ENCODE measurements around the gene TMEM132D. TPM values are rescaled to one million over a fixed set of nuclear protein-coding genes. Genes with fewer than 3 reads are reported as not detected.

Gene TMEM132D
- total RNA-seq = 0.19 and 0.30 TPM in 2 replicates
- long read RNA-seq = 0 reads

DNA sequence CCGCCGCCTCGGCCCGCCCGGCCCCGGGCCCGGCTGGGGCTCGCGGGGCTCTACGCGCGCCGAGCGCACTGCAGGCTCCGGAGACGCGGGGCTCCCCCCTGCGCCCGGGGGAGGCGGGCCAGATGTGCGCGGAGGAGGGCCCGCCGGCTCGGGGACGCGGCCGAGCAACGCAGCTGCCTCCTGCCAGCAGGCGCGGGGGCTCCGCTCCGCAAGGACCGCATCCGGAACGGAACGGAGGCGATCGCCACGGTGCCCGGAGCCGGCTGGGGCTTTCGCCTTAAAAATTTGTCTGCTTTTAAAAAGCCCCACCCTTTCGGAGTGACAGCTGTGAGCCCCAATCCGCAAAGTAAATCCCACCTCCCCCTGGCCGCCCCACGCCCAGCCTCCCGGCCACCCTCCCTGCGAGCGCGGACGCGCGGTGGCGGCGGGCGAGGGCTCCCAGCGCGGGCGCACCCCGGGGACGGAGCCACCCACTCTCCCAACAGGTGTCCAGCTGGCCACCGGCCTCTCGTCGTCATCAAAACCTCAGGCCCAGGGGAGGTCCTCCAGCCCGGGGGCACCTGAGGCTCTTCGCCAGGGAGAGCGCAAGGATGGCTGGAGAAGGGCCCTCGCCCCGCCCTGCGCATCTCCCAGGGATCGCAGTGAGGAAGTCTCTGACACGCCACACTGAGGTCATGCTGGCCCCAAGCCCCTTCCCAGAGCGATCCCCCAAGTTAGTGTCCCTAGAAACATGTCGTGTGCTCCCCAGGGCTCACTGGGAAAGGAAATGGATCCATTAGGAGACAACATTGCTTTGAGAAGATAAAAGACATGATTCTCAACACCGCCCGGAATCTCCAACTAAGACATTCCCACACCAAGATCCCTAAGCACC lies at the start of gene TMEM132D:
Gene TMEM132D (minus strand): TSS at position 70 of the 874 bp plus-strand sequence.
- Mint-ChIP-seq H3K4me3 (peak within 1 kb of the TSS; percentile 81), H3K27ac (ENCODE audit: unreplicated experiment) (no peak within 1 kb of the TSS)

DNA sequence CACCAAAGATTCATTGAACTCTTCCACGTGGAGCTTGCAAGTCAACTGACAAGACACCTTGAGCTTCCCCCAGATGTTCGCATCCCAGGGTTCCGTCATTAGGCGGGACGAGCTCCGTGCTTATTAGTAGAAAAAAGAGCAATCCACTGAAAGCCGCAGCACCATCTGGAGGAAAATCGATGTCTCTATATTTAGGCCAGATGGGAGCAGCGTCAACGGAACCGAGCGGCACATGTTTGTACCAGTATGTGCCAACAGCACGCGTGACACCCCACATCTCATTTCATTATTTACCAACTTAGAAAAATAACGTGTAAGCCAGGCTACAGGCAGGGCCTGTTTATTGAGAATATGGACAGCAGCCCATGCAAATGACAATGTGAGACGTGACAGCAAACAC lies 45.8 kb upstream of the TMEM132D start:
- DNase-seq (ENCODE audit: low read depth, low spot score) = no peak
- no peak overlapping the region for H3K4me3 Mint-ChIP-seq
- TF ChIP-seq, protein P1, sequence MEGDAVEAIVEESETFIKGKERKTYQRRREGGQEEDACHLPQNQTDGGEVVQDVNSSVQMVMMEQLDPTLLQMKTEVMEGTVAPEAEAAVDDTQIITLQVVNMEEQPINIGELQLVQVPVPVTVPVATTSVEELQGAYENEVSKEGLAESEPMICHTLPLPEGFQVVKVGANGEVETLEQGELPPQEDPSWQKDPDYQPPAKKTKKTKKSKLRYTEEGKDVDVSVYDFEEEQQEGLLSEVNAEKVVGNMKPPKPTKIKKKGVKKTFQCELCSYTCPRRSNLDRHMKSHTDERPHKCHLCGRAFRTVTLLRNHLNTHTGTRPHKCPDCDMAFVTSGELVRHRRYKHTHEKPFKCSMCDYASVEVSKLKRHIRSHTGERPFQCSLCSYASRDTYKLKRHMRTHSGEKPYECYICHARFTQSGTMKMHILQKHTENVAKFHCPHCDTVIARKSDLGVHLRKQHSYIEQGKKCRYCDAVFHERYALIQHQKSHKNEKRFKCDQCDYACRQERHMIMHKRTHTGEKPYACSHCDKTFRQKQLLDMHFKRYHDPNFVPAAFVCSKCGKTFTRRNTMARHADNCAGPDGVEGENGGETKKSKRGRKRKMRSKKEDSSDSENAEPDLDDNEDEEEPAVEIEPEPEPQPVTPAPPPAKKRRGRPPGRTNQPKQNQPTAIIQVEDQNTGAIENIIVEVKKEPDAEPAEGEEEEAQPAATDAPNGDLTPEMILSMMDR (conservative IDR thresholded peaks at IDR 0.05) = no peak
- peaks cover 17% of the 10 kb centered on the region for H3K27me3 Mint-ChIP-seq (ENCODE audit: low read depth)
- H3K36me3 Mint-ChIP-seq (ENCODE audit: low read depth) = no peaks in the 10 kb centered on the region
- H3K9me3 Mint-ChIP-seq = peaks cover 2% of the 10 kb centered on the region
- H3K27ac Mint-ChIP-seq (ENCODE audit: unreplicated experiment) = no peak overlapping the region
- H3K4me1 Mint-ChIP-seq = no peaks in the 10 kb centered on the region

More for the DNA sequence above, at the start of gene TMEM132D:
- no peak for DNase-seq (ENCODE audit: low read depth, low spot score)
- Mint-ChIP-seq H3K9me3 (no peaks in the 10 kb centered on the region), H3K36me3 (ENCODE audit: low read depth) (no peaks in the 10 kb centered on the region), H3K27me3 (ENCODE audit: low read depth) (peaks cover 90% of the 10 kb centered on the region), H3K4me1 (peaks cover 5% of the 10 kb centered on the region)
- TF ChIP-seq, protein P1 (conservative IDR thresholded peaks at IDR 0.05) = no peak

- no peak for DNase-seq (ENCODE audit: low read depth, low spot score)
- Mint-ChIP-seq H3K27me3 (ENCODE audit: low read depth) (peaks cover 27% of the 10 kb centered on the region), H3K4me1 (no peaks in the 10 kb centered on the region), H3K4me3 (no peak overlapping the region), H3K36me3 (ENCODE audit: low read depth) (no peaks in the 10 kb centered on the region), H3K27ac (ENCODE audit: unreplicated experiment) (no peak overlapping the region), H3K9me3 (no peaks in the 10 kb centered on the region)
- TF ChIP-seq, protein P1 (conservative IDR thresholded peaks at IDR 0.05) = no peak
Measured at GRCh38 chr12:129941618-129942017, 37.8 kb upstream of the TMEM132D start.

GRCh38 chr12:129938089-129938488 lies 34.3 kb upstream of the TMEM132D start:
- TF ChIP-seq, protein P1 (conservative IDR thresholded peaks at IDR 0.05) = no peak
- no peaks in the 10 kb centered on the region for H3K36me3 Mint-ChIP-seq (ENCODE audit: low read depth)
- no peak overlapping the region for H3K4me3 Mint-ChIP-seq
- H3K27me3 Mint-ChIP-seq (ENCODE audit: low read depth) = peaks cover 26% of the 10 kb centered on the region
- H3K27ac Mint-ChIP-seq (ENCODE audit: unreplicated experiment) = no peak overlapping the region
- H3K9me3 Mint-ChIP-seq = no peaks in the 10 kb centered on the region
- DNase-seq (ENCODE audit: low read depth, low spot score) = no peak
- H3K4me1 Mint-ChIP-seq = no peaks in the 10 kb centered on the region

DNA sequence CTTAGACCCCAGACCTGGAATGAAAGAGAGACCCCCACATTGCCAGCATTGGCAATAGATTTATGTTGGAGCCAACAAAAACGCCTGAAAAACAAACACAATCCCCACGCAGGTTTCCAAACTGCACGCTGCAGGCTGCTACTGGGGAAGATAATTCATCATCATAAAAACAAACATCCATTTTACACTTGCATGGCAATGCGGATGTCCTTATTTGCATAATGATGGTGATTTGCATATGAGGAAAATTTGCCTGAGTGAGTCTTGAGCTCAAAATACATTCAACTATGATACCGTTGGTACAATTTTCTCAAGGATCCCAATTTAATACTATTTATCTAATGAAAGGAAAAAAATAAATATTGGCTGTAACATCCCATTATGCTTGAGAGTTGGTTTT lies 33.6 kb upstream of the TMEM132D start:
- H3K9me3 Mint-ChIP-seq = no peaks in the 10 kb centered on the region
- no peaks in the 10 kb centered on the region for H3K4me1 Mint-ChIP-seq
- H3K27me3 Mint-ChIP-seq (ENCODE audit: low read depth) = peaks cover 26% of the 10 kb centered on the region
- H3K4me3 Mint-ChIP-seq = no peak overlapping the region
- no peak for DNase-seq (ENCODE audit: low read depth, low spot score)
- no peak overlapping the region for H3K27ac Mint-ChIP-seq (ENCODE audit: unreplicated experiment)
- TF ChIP-seq, protein P1 (conservative IDR thresholded peaks at IDR 0.05) = no peak
- no peaks in the 10 kb centered on the region for H3K36me3 Mint-ChIP-seq (ENCODE audit: low read depth)

Data from neural crest cell (in vitro differentiated cells).